ES-I3 (cell line): Measurements from ENCODE around the gene HSPA9.

Experiments
- H3K36me3 ChIP-seq: 2 replicates; pipeline ENCODE4 v1.6.1; 2013; ENCODE audit warnings: mild to moderate bottlenecking, low read length, control low read depth, moderate library complexity; ENCODE audit not compliant: insufficient read depth
- H3K4me1 ChIP-seq: 2 replicates; pipeline ENCODE4 v1.6.1; 2013; ENCODE audit warnings: mild to moderate bottlenecking, control low read depth, low read length; ENCODE audit not compliant: insufficient read depth
- H3K9ac ChIP-seq: 2 replicates; pipeline ENCODE4 v1.6.1; 2013; ENCODE audit warnings: low read depth, mild to moderate bottlenecking, low read length, moderate library complexity
- H3K9me3 ChIP-seq: 2 replicates; pipeline ENCODE4 v1.6.1; 2013; ENCODE audit warnings: mild to moderate bottlenecking, low read length, moderate library complexity; ENCODE audit not compliant: control insufficient read depth, insufficient read depth

HSPA9 gene

GRCh38 chr5:138580777-138581176 is 5.6 kb upstream of the HSPA9 start:
- Histone ChIP-seq H3K9me3 (no peaks in the 10 kb centered on the region), H3K36me3 (no peaks in the 10 kb centered on the region), H3K4me1 (no peaks in the 10 kb centered on the region), H3K9ac (no peak overlapping the region)

GRCh38 chr5:138580001-138580400 is 4.8 kb upstream of the HSPA9 start:
- no peak overlapping the region for H3K9ac ChIP-seq
- H3K36me3 ChIP-seq, result no peaks in the 10 kb centered on the region
- no peaks in the 10 kb centered on the region for H3K4me1 ChIP-seq
- no peaks in the 10 kb centered on the region for H3K9me3 ChIP-seq

- no peaks in the 10 kb centered on the region for H3K36me3 ChIP-seq
- H3K9ac ChIP-seq, result no peak overlapping the region
- H3K9me3 ChIP-seq, result no peaks in the 10 kb centered on the region
- no peaks in the 10 kb centered on the region for H3K4me1 ChIP-seq
These were observed 4.3 kb upstream of the HSPA9 start for GRCh38 chr5:138579517-138579863.

- Histone ChIP-seq H3K4me1 (no peaks in the 10 kb centered on the region), H3K9me3 (no peaks in the 10 kb centered on the region), H3K9ac (no peak overlapping the region), H3K36me3 (peaks cover 11% of the 10 kb centered on the region)
These were observed 2.3 kb upstream of the HSPA9 start for GRCh38 chr5:138577452-138577851.

- Histone ChIP-seq H3K36me3 (peaks cover 32% of the 10 kb centered on the region), H3K9me3 (no peaks in the 10 kb centered on the region), H3K4me1 (no peaks in the 10 kb centered on the region), H3K9ac (peak overlapping the region; percentile 87)
These were observed 432 bp downstream of the HSPA9 start for GRCh38 chr5:138574744-138575193.

- H3K4me1 ChIP-seq, result no peaks in the 10 kb centered on the region
- H3K36me3 ChIP-seq, result peaks cover 36% of the 10 kb centered on the region
- H3K9ac ChIP-seq, result peak overlapping the region; percentile 87
- H3K9me3 ChIP-seq, result no peaks in the 10 kb centered on the region
These were observed 1.1 kb downstream of the HSPA9 start for GRCh38 chr5:138573949-138574670.

GRCh38 chr5:138573223-138573622 is 2.0 kb downstream of the HSPA9 start:
- peak overlapping the region; percentile 87; the same call in 1 of the 2 replicates for H3K9ac ChIP-seq
- no peaks in the 10 kb centered on the region for H3K9me3 ChIP-seq
- no peaks in the 10 kb centered on the region for H3K4me1 ChIP-seq
- peaks cover 43% of the 10 kb centered on the region for H3K36me3 ChIP-seq

- Histone ChIP-seq H3K9ac (no peak overlapping the region), H3K36me3 (peaks cover 66% of the 10 kb centered on the region), H3K9me3 (no peaks in the 10 kb centered on the region), H3K4me1 (no peaks in the 10 kb centered on the region)
These were observed 4.3 kb downstream of the HSPA9 start for GRCh38 chr5:138570871-138571270.

GRCh38 chr5:138569782-138570181 is 5.4 kb downstream of the HSPA9 start:
- Histone ChIP-seq H3K9ac (no peak overlapping the region), H3K4me1 (no peaks in the 10 kb centered on the region), H3K36me3 (peaks cover 77% of the 10 kb centered on the region), H3K9me3 (no peaks in the 10 kb centered on the region)

GRCh38 chr5:138568061-138568824 is 7.0 kb downstream of the HSPA9 start:
- peaks cover 73% of the 10 kb centered on the region for H3K36me3 ChIP-seq
- H3K9ac ChIP-seq, result no peak overlapping the region
- H3K4me1 ChIP-seq, result no peaks in the 10 kb centered on the region
- H3K9me3 ChIP-seq, result no peaks in the 10 kb centered on the region

GRCh38 chr5:138566792-138567191 is 8.4 kb downstream of the HSPA9 start:
- no peaks in the 10 kb centered on the region for H3K4me1 ChIP-seq
- H3K36me3 ChIP-seq, result peaks cover 62% of the 10 kb centered on the region
- no peaks in the 10 kb centered on the region for H3K9me3 ChIP-seq
- H3K9ac ChIP-seq, result no peak overlapping the region

- H3K36me3 ChIP-seq, result peaks cover 59% of the 10 kb centered on the region
- H3K9me3 ChIP-seq, result no peaks in the 10 kb centered on the region
- H3K4me1 ChIP-seq, result no peaks in the 10 kb centered on the region
- H3K9ac ChIP-seq, result no peak overlapping the region
These were observed 9.9 kb downstream of the HSPA9 start for GRCh38 chr5:138565100-138565821.

GRCh38 chr5:138564242-138564641 is 11.0 kb downstream of the HSPA9 start:
- H3K9me3 ChIP-seq, result no peaks in the 10 kb centered on the region
- peaks cover 58% of the 10 kb centered on the region for H3K36me3 ChIP-seq
- H3K4me1 ChIP-seq, result no peaks in the 10 kb centered on the region
- H3K9ac ChIP-seq, result no peak overlapping the region

GRCh38 chr5:138563340-138564118 is 11.7 kb downstream of the HSPA9 start:
- Histone ChIP-seq H3K9me3 (no peaks in the 10 kb centered on the region), H3K9ac (no peak overlapping the region), H3K4me1 (no peaks in the 10 kb centered on the region), H3K36me3 (peaks cover 60% of the 10 kb centered on the region)
